ENCODE results near the gene TPRX1.
"Not testable (repeated sequence)": the region's sequence is repeated elsewhere in the genome, so short reads cannot be mapped to it uniquely, and the experiment has no call there.

The TPRX1 gene

GRCh38 chr19:47804451-47804850 is at the start of gene TPRX1:
TPRX1 (minus strand) TSS chr19:47804551; CDS start chr19:47804539, 12 bp downstream.
- peak within 1 kb of the TSS; percentile 48 for H3K27ac ChIP-seq
- not testable (repeated sequence) for H3K9me3 ChIP-seq (ENCODE audit: severe bottlenecking); DNase-seq; H3K27me3 ChIP-seq (ENCODE audit: insufficient read depth, low read depth, severe bottlenecking); H3K36me3 ChIP-seq; H3K4me3 ChIP-seq (ENCODE audit: low read depth, low read length)

DNA sequence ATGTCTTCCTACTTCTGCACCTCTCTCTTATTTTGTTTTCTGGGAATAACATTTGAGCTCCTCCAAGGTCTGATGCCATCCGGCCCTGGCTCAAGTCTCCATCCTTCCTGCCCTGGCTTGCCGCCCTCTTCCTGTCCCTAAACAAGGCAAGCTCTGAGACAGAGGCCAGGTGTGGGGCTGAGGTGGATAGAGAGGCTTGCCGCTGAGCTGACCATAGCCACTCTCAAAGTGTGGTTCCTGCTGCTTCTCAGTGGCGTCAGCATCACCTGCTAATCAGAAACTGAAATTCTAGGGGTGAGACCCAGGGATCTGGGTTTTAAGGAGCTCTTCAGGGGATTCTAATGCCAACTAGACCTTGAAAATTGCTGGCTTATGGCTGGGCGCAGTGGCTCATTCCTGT is 48.7 kb upstream of the TPRX1 start:
- no peak overlapping the region for H3K27ac ChIP-seq
- H3K36me3 ChIP-seq = no peaks in the 10 kb centered on the region
- DNase-seq = no peak
- no peaks in the 10 kb centered on the region for H3K27me3 ChIP-seq (ENCODE audit: insufficient read depth, low read depth, severe bottlenecking)
- H3K9me3 ChIP-seq (ENCODE audit: severe bottlenecking) = peaks cover 2% of the 10 kb centered on the region
- no peak overlapping the region for H3K4me3 ChIP-seq (ENCODE audit: low read depth, low read length)
- TF ChIP-seq, protein P1, sequence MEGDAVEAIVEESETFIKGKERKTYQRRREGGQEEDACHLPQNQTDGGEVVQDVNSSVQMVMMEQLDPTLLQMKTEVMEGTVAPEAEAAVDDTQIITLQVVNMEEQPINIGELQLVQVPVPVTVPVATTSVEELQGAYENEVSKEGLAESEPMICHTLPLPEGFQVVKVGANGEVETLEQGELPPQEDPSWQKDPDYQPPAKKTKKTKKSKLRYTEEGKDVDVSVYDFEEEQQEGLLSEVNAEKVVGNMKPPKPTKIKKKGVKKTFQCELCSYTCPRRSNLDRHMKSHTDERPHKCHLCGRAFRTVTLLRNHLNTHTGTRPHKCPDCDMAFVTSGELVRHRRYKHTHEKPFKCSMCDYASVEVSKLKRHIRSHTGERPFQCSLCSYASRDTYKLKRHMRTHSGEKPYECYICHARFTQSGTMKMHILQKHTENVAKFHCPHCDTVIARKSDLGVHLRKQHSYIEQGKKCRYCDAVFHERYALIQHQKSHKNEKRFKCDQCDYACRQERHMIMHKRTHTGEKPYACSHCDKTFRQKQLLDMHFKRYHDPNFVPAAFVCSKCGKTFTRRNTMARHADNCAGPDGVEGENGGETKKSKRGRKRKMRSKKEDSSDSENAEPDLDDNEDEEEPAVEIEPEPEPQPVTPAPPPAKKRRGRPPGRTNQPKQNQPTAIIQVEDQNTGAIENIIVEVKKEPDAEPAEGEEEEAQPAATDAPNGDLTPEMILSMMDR (IDR thresholded peaks at IDR 0.05; ENCODE audit: low read depth, low read length) = no peak

DNA sequence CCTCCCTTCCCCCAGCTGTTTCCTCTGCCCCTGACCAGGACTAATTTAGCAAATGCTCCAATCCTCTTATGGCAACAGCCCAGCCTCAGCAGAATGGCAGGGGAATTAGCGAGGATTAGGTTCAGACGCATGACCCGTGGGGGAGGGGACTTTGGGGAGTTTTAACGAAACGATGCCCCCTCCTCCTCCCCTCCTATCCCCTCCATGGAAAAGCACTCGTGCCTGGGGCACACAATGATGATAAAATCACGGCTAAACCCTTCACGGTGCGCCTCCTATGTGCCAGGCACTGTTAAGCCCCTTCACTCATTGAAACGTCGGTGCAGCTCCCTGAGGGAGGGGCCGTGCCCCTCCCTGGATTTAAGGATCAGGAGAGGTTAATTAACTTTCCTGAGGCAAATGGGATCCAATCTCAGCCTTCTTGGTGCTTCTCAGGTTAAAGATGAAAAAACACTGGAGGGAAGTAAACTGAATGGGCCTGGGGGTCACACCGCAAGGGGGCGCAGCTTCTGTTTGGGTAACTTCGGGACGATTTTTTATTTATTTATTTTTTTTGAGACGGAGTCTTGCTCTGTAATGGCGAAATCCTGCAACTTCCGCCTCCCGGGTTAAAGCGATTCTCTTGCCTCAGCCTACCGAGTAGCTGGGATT is 44.6 kb upstream of the TPRX1 start:
- H3K4me3 ChIP-seq (ENCODE audit: low read depth, low read length) = peak overlapping the region; percentile 37
- H3K27ac ChIP-seq = peak overlapping the region; percentile 89
- peaks cover 2% of the 10 kb centered on the region for H3K9me3 ChIP-seq (ENCODE audit: severe bottlenecking)
- TF ChIP-seq, protein P1 (IDR thresholded peaks at IDR 0.05; ENCODE audit: low read depth, low read length) = no peak; the same call in none of the 2 replicates
- no peaks in the 10 kb centered on the region for H3K27me3 ChIP-seq (ENCODE audit: insufficient read depth, low read depth, severe bottlenecking)
- no peaks in the 10 kb centered on the region for H3K36me3 ChIP-seq
- peak; percentile 98 for DNase-seq

DNA sequence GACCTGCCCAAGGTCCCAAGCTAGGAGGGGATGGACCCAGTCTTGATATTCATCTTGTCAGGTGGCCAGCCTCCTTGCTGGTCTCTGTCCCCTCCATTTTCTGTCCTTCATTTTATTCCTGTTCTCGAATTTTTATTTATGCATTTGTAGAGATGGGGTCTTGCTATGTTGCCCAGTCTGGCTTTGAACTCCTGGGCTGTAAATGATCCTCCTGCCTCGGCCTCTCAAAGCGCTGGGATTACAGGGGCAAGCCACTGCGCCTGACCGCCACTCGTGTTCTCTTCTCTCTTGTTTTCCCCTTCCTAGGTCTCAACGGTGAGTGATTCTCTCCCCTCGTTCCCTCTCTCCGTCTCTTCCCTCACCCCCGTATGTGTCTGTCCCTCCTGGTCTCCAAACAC is 44.1 kb upstream of the TPRX1 start:
- Histone ChIP-seq H3K4me3 (ENCODE audit: low read depth, low read length) (no peak overlapping the region), H3K9me3 (ENCODE audit: severe bottlenecking) (peaks cover 2% of the 10 kb centered on the region), H3K27me3 (ENCODE audit: insufficient read depth, low read depth, severe bottlenecking) (no peaks in the 10 kb centered on the region), H3K27ac (peak overlapping the region; percentile 89), H3K36me3 (no peaks in the 10 kb centered on the region)
- no peak for DNase-seq
- TF ChIP-seq, protein P1 (IDR thresholded peaks at IDR 0.05; ENCODE audit: low read depth, low read length) = no peak

DNA sequence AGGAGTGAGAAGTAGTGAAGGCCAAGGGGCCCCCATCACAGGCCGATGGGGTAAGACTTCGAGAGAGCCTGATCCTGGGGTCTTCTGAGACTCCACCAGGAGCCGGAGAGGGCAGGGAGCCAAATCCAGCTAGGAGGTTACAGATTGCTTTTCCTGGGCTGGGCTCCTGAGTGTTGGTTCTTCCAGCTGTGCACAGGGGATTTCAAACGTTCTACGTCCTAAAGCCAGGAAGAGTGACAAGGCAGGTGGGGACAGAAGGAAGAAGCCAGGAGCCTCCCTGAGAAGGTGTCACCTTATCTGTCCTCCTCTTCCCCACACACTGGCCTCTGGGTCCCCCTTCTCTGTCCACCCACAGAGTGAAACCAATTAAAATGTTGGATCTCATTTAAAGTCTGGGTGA is 38.6 kb upstream of the TPRX1 start:
- TF ChIP-seq, protein P1 (IDR thresholded peaks at IDR 0.05; ENCODE audit: low read depth, low read length) = no peak

GRCh38 chr19:47839913-47840312 is 35.6 kb upstream of the TPRX1 start:
- H3K9me3 ChIP-seq (ENCODE audit: severe bottlenecking) = no peaks in the 10 kb centered on the region
- H3K4me3 ChIP-seq (ENCODE audit: low read depth, low read length) = no peak overlapping the region
- no peaks in the 10 kb centered on the region for H3K27me3 ChIP-seq (ENCODE audit: insufficient read depth, low read depth, severe bottlenecking)
- TF ChIP-seq, protein P1 (IDR thresholded peaks at IDR 0.05; ENCODE audit: low read depth, low read length) = no peak
- peaks cover 73% of the 10 kb centered on the region for H3K36me3 ChIP-seq
- DNase-seq = peak; percentile 83
- H3K27ac ChIP-seq = peak overlapping the region; percentile 76

More for the DNA sequence above, 38.6 kb upstream of the TPRX1 start:
- peak overlapping the region; percentile 76 for H3K27ac ChIP-seq
- no peak overlapping the region for H3K4me3 ChIP-seq (ENCODE audit: low read depth, low read length)
- no peaks in the 10 kb centered on the region for H3K9me3 ChIP-seq (ENCODE audit: severe bottlenecking)
- peak; percentile 71 for DNase-seq
- H3K36me3 ChIP-seq = peaks cover 44% of the 10 kb centered on the region
- no peaks in the 10 kb centered on the region for H3K27me3 ChIP-seq (ENCODE audit: insufficient read depth, low read depth, severe bottlenecking)

Measured in WERI-Rb-1 (cell line).